Kidney capillary endothelial cell (primary cell): ENCODE data around the gene CNTNAP2.

Source experiments
- DNase-seq: peaks from one replicate; pipeline ENCODE4 v3.0.0-alpha.2; 2018; ENCODE audit warnings: low spot score

Gene CNTNAP2

DNA sequence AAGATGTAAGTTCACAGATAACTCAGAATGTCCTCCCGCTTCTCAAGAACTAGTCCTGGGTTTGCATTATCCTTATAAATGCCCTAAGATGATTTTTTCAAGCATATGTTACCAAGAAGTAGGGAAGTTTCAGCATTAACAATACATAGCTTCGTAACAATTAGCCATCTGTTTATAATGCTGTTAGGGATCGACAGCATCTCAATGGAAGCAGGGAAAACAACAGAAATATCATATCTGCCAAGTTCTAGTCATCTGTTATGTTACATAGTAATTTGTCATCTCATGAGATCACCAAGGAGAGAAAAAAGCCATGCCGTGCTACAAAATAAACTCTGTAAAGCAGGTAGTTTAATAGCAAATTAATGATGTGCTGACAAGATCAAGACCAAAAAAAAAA lies 1742.4 kb downstream of the CNTNAP2 start:
- DNase-seq = no peak

DNA sequence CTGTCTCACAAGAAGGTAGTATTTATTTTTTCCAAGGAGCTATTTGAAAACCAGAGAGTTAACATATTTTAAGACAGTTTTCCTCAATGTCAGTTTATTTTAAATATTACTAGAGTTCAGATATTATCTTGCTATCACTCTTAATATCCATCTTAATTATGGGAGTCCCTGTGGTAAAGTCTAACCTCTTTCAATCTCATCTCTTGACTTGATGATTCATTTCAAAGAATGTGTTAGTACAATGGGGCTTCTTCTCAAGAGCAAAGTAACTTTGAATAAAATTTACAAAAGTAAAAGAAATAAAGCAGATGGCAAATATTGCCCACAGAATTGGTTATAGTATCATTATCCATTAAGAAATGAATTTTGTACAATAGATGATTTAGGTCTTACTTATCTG lies 1742.9 kb downstream of the CNTNAP2 start:
- no peak for DNase-seq

DNA sequence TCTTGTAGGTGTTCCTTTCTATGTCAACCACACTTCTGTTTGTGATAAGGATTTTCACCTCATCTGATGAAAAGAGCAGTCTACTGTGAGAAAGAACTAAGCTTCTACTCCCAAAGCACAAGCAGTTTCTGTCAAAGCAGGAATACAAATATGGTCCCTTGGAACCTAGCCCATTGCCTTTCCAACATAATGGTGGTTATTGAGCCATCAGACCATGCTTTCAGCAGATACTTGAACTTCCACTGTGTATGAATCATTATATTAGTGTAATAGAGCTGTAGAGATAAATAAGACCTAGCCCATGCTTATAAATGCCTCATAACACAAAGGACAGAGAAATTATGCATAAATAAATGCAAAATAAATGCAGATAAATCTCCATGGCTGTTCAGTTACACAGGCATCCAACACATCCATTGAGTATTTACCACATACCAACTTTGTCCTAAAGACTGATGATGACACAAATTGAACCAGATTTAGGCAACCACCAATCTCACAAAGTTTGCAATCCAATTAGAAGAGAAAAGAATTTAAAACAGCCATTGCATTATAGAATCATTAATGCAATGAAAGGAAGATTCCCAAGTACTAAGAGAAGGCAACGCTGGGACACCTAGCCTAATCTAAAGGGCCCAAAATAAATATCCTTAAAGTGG lies 1744.6 kb downstream of the CNTNAP2 start:
- no peak for DNase-seq

DNA sequence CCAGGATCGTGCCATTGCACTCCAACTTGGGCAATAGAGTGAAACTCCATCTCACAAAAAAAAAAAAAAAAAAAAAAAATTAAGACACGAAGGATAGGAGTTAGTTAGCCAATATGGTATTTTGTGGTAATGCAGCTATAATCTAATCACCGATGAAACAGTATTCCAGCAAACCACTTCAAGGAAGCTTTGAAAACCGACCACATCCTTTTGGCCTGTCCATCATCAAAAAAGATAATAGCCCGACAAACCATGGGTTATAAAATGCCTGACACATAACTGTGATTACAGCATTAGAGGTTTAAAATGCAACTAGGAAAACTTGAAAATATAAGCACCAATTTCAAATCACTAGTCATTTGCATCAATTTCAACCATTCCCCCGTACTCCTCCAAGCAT lies 1745.3 kb downstream of the CNTNAP2 start:
- no peak for DNase-seq

DNA sequence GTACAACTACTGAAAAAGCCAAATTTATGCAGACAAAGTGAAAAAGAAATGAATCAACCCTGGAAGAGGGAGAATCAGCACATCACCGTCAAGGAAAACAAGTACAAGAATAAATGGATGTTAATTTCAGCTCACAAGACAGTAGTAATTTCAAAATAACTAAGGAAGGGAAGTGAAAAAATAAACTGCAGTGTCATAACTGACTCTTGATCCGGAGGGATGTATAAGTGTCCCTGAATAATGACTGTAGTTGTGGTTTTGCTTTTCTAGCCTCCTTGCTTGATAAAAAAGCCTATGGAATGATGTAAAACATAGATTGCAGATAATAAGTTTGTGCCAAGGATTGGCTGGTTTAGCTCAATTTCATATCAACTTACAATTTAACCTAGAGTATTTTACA lies 1752.9 kb downstream of the CNTNAP2 start:
- no peak for DNase-seq

DNA sequence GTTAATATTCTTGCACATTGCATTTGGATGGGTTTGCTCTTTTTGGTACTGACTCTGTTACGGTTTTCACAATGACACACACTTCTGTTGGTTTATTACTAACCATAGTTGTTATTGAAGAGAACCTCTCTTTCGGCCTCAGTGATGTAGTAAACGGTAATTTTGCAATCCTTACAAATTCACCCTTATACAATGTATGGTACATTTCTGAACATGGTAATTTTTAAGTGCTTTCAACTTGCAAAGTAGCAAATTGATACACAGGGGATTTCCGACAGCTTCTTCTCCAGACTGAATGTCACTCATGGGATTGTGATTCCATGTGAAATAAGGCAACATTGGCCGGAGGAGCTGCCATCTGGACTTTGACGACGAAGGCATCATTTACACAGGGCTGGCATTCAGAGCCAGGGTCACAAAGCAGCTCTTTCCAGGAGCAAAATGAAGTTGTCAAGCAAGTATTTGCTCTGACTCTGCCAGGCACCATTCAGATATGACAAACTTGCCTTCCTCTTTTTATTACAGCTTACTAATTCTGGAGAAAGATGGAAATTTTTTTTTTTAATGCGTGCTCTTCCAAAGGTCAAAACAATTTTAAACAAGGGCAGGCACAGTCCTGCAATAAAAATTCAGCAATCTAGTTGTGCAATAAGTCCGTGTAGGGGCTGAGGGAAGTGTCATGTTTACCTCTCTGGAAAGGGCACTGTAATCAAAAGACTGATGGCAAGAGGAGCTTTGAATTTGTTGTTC lies 1762.5 kb downstream of the CNTNAP2 start:
- DNase-seq = no peak

DNA sequence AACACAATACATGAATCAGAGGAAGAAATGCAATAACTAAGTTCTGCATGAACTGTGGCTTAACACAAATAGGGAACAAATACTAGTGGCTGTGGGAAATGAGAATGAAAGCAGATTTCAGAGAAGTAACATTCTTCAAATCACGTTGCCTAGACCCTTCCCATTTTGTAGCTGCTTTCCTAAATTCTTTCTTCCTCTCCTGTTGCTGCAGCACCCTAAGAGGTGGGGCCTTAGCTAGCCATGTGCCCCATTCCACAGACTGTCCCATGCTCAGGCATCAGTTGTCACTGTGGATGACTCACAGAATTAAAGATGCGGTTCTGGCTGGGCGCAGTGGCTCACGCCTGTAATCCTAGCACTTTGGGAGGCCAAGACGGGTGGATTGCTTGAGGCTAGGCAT lies 1769.3 kb downstream of the CNTNAP2 start:
- no peak for DNase-seq

DNA sequence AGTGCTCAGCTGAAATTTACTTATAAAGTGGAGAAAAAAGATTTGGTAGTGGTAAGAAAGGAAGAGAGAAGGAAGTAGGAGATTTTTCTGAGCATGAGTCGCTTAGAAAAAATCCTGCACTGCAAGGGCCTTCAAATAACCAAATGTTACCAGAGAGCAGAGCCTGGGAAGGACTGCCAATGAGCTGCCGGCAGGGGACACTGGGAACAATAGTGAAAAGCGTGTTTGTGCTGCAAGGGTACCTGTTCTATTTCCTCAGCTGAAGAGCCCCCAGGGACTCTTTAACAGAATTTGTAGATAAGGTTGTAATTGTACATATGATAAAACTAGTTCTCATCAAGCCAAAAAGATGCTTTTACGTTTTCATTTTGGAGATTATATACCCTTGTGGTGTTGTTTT lies 1777.7 kb downstream of the CNTNAP2 start:
- DNase-seq = no peak

DNA sequence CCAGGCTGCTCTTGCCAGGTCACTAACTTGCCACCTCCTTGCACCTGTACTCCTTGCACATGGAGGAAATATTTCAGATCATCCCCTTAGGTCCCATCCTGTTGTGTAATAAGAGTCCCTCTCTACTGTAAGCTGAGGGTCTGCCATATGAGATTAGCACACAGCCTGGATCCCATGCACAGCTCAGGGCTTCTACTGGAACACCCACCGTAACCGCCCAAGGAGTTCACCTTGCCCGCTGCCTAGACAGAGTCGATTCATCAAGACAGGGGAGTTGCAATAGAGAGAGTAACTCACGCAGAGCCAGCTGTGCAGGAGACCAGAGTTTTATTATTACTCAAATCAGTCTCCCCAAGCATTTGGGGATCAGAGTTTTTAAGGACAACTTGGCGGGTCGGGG lies 1779.5 kb downstream of the CNTNAP2 start:
- no peak for DNase-seq

DNA sequence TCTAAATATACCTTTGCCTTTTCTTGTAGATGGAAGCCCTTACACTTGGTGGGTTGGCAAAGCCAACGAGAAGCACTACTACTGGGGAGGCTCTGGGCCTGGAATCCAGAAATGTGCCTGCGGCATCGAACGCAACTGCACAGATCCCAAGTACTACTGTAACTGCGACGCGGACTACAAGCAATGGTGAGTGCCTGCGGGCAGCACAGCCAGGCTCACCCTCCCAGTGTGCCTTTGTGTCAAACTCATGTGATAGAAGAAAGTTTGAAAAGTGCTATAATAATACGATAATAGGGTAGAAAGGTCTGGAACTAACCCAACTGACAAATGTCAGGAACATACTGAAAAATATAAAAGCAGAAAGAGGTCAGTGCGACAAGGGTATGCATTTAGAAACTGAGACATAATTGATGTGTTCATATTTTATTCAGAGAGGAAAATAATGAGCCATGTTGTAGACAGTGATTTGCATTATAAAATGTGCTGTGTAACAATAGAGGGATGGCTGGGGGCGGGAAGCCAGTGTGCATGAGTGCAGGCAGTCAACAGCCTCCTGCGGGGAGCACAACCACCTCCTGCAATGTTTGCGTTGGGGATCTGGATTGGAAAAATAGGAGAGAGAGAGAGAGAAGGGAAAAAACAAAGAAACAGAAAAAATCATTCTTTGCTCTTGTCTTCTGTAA lies 1787.1 kb downstream of the CNTNAP2 start:
- DNase-seq = no peak

DNA sequence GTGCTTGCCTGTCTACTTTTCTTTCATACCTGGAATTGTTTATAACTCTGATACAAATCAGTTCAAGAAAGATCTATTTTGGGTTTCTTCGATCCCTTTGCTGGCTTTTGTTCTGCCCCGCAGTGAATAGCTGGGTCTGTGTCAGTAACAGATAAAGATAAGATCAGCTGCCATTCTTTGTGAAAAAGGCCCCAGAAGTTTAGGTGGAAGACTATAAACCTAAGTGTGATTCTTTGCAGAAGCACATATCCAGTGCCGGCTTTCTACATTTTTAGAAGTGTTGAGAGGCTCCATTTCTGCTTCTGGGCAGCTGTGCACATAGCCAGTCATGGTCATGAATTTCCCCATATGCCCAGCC lies 1787.6 kb downstream of the CNTNAP2 start:
- no peak for DNase-seq

DNA sequence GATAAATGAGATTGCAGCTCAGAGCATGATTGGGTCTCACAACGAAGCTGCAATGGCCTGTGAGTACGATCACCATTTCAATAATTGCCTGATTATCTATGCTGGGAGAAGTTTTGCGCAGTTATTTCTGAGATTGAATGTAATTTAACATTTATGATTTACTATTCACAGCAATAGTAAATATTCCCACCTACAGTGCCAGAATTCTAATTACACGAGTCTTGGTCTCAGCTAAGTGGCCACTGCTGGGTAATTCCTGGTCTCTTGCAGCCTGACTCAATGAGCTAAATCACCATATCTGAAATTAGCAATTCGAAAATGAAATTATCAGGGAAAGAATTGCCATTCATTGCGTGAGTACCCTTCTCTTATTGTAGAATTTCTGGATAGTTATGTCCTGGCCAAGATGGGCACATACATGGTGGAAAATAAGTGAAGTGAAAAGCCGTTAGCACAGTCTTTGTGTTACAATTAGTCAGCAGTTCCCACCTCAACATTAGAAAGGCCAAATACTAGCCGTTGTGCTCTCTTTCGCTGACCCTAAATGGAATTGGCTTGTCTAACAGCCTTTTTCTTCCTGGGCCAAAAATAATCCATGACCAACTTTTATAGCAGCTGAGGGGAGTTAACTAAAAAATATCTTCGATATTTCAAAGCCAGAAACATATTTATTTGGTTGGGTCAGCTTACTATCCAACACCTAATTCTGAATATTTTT lies 1793.0 kb downstream of the CNTNAP2 start:
- DNase-seq = no peak

DNA sequence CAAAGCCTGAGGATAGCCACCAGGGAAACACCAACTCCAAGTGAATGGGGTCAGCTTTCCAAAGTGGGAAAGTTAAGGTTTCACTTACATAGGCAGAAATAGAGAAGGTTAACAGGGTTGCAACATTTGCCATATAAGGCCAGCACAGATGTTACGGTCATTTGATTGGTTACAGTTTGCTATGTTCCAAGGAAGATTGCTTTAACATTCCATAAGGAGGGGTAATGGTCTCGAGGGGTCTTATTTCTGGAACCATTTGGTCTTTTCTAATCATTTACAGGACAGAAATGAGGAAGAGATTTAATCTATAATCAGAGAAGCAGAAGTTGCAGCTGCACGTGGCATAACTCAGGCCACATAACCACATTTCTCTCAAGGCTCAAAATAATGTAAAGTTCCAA lies 1794.6 kb downstream of the CNTNAP2 start:
- no peak for DNase-seq

DNA sequence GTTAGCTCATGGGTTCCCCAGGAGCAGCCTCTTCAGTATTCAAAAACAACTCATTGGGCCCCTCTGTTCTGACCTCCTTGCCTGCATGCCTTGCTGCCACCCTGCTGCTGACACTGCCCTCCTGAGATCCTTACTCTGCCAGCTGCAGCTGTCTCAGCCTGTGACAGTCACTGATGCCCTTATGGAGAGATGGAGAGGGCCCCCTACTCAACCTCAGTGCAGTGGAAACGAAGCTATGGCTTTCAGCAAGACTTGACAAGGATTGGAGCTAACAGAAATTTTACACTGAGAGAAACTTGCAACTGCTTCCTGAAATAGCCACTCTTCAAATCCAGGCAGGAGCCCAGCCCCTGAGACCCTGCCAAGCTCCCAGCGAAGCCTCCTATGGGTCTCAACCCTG lies 1795.7 kb downstream of the CNTNAP2 start:
- no peak for DNase-seq

DNA sequence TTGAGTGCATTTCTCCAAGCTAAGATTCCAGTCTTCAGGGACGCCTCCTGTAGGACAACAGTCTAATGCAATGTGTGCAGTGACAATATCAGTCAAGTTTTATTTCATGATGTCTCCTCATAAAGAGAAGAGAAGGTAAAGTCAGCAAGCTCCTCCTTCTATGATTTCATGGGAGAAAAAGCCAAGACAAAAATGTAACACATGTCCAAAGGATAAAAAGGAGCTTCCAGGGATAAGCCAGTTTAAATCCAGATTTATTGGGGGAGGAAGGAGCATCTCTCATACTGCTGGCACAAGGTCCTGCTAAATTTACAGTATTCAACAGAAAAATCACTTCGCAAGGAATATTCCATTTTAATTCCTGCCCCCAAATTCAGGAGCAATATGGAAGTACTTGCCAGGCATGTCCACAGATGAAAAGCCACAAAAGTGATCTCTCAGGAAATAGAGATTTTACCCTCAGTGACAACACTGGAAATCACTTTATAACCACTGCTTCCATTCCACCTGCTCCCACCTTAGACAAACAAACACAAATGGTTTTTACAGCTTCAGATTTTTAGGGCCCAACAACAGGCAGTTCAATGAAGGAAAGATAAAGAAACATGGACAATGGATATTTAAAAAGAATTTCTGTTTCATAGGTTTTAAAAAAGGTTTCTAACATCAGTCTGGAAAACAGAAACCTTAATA lies 1796.5 kb downstream of the CNTNAP2 start:
- no peak for DNase-seq

DNA sequence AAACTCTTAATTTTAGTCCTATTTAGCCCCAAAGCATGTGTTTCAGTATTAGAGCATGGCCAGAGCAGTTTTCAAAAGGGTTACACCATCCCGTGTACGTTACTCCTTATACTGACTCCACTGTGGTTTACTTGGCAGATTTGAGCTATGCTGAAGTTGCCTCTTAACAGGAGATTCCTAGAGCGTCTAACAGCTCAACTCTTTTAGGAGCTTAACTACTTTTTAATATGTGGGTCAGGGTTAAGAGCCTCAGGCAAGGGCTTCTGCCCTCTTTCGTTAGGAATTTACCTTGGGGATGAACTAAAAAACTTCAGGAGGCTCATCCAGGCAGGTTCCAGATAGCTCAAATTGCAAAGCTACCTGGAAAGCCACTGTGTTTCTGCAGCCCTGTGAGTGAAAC lies 1799.2 kb downstream of the CNTNAP2 start:
- DNase-seq = no peak

DNA sequence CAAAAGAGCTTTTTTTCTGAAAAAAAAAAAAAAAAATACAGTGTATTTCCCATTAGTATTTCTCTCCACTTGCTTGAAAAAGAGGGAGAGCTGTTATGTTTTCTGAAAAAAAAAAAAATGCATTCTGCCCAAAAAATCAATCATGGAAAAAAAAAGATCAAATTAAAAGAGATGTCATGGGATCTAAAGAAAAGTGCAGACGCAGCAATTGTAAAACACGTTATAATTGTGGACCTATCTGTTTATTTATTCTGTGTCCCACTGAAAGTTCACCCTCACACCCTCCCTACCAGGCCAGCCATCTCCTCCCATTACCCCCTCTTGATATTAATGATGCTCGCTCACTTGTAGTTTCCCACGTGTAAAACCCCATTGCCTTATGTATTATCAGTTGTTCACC lies 1800.0 kb downstream of the CNTNAP2 start:
- no peak for DNase-seq

DNA sequence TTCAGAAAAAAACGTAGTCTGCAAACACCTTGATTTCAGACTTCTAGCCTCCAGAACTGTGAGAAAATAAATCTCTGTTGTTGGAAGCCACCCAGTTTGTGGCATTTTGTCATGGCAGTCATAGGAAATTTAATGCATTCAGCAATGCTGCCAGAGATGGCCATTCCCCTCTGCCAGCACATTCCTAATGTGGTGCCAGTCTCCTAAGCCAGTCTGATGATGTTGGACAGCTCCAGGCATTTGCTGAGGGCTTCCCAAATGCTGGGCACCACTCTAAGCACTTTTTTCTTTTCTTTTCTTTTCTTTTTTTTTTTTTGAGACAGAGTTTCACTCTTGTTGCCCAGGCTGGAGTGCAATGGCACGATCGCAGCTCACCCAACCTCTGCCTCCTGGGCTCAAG lies 1807.2 kb downstream of the CNTNAP2 start:
- no peak for DNase-seq

DNA sequence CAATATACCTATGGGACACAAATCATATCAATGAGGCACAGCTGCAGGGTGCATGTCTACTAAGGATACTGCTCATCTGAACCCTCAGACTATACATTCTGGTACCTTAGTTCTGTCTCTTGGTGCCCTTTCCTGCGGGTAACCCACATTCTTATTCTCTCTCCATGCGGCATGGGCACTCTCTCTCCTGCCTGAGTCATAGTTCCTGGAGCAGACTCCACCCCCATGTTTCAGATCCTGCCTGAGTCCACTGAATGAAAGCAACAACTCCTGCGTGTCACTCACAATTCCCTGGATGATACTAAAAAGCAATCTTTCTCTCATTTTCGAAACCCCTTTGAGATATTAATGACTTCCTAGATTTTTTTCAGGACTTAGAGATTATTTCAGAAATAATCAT lies 1820.8 kb downstream of the CNTNAP2 start:
- DNase-seq = no peak

DNA sequence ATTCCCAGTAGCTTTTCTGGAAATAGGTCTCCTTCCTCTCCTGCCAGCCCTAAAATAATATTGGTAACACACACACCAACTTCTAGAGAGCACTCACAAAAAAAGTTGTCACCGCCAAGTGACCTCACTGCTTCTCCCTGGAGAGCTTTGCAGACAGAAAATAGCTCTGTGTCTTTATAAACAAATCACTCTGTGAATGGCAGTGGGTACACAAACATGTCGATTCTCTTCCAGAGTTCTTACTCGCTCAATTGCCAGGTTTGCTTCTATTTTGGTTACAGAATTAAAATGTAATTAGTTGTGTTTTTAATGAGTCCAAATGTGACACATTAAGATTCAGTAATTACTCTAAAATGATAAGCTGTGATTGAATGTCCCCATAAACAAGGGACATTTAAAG lies 1824.8 kb downstream of the CNTNAP2 start:
- DNase-seq = no peak

DNA sequence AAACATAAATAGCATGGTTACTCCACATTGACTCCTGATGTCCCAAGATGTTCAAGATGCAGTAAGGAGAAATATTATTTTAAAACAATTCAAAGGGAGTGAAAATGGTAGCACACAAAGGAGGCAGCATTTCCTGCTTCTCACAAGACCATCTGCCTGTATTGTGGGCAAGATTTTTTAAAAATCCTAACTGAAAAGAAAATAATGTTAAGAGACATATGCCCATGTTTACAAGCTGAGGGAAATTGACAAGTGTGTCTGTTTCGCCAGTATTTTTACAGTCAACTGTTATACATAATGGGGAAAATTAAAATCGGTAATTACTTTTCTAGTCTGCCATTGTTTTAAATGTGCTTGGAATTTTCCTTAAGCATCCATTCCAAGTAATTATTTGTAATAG lies 1827.7 kb downstream of the CNTNAP2 start:
- DNase-seq = no peak

DNA sequence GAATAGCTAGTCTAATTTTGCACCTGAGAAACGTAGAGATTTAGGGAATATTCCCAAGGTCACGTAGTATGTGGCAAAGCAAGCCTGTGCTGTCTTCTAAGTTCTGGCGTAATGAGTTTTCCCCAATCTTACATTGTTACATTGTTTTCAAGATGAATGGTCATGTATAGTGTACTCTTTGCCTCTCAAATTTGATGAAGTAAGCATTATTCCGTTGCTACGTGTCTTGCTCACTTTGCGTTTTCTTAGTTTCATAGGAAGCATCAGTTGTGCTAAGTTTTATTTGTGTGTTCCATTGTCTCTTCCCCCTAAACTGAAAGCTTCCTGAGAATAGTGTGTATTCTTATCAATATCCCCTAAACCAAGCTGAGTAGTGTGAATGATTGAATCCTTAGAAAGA lies 1836.3 kb downstream of the CNTNAP2 start:
- DNase-seq = no peak
